Stimulated activated CD4-positive, alpha-beta T cell treated with anti-CD3 and anti-CD28 coated beads, Interleukin-15, amount 100 ng/mL, for 1 hour (primary cell): ENCODE results near the gene LACC1.

Experiments used
- DNase-seq, 2 donors: peaks; one replicate each; pipeline ENCODE4 v3.0.0-alpha.2; 2020; ENCODE audit warnings: low read depth in 1 of 2, low spot score in 1 of 2

Gene LACC1

DNA sequence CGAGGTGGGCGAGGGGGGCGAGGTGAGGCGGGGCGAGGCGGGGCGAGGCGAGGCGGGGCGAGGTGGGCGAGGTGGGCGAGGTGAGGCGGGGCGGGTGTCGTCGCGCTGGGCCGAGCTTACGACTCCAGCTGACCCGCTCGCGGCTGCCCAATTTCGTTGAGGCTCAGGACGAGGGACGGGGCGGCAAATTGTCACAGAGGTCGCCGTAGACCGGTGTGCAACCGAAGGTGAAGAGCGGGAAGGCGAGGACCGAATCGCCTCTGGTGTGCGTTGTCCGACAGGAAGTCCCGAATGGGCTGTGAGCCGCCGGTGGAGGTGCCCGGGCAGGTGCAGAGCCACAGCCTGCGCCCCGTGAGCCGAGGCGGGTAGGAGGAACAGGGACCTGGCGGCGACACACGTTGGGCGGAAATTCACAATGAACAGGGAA, at the start of gene LACC1:
Gene LACC1 (plus strand): TSS at position 150 of the 427 bp plus-strand sequence. CDS start 1,082 bp downstream, outside the sequence.
- no peak for DNase-seq

DNA sequence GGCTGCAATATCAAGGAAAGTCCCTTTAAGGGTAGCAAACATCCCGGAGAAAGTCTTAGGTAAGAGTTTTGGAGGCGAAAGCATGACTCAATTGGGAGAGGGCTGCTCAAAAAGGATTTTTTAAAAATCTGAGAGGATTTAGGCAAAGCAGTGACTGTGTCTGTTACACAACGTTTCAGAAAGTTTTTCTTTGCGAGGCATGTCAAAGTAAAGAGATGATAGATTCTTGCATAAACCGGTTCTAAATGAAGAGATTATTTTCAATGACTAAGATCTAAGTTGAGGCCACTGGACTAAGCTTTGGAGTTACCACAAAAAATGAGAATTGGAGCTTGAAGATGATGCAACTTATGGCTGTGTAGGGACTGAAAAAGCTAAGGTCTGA, 49.2 kb upstream of the LACC1 start:
- DNase-seq: no peak

DNA sequence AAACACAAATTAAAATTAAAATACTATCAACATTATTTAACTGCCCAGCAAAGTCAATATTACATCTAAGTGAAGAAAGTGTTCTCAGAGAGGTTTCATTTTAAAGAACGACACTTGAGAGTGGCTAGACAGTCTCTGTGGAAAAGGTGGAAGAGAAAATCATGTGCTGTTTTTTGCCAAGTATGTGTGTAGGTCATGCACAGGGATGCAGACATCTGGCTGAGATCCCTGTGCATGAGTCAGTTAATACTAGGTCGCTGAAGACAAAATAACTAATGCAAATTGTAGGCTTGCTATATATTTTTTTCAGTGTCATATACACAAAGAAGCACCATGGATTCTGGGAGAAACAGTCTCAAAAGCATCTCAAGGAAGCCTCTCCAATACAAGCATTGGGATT, 48.6 kb upstream of the LACC1 start:
- no peak for DNase-seq

DNA sequence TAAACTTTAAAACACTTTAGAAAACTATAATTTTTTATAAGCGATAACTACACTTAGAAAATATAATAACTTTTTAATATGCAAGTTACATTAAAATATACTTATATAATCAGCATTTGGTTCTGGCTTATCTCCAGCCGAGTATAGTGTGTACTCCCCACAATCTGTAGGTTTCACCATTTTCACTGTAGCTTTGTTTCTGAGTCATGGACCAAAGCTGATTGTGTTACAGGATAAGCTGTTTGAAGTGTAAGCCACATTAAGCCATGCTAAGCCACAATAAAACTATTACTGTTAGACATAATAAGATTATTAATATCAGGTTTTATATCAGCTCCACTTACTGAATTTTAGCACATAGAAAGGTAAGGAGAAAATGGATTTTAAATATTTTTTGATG, 44.0 kb upstream of the LACC1 start:
- no peak for DNase-seq

DNA sequence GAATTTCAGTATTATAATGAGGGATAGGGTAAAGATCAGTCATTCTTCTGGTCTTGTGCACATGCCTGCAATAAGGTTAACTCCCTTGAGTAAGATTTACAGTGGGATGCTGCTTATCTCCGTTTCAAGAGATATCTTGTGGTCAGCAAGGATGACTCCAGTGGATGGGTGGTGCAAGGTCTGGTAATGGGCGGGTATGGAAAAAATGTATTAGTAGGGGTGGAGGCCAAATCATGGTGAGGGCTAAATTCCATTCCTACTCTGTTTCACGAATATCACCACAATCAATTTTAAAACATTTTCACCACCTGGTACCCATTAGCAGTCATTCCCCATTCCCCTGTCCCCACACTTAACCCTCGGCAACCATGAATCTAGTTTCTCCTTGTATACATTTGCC, 40.8 kb upstream of the LACC1 start:
- DNase-seq: no peak

DNA sequence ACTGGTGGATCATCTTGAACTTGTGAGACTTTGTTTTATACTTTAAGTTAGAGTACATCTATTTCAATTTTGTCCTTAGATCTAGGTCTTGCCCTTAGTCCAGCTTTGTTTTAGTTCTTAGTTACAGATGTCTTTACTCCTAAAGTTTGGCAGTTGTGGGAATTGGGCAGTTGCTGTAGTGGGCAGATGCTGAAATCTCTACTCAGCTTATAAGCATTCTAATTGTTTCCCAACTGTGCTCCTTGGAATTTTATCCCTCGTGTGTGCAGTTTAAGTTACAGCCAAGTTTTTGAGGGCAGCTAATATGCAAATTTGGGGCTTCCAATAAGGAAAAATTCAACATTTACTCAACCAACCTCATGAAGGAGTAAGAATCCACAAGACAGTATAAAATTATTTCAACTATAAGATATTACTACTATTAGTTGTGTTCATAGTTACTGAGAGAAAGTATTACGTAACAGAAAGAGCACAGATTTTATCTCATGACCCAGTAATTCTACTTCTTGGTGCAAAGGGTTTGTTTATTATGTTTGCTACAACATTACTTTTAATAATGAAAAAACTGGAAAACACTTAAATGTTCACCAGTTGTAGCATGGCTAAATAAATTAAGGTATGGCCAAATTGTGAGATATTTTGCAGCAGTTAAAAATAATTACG, 33.1 kb upstream of the LACC1 start:
- DNase-seq: no peak

DNA sequence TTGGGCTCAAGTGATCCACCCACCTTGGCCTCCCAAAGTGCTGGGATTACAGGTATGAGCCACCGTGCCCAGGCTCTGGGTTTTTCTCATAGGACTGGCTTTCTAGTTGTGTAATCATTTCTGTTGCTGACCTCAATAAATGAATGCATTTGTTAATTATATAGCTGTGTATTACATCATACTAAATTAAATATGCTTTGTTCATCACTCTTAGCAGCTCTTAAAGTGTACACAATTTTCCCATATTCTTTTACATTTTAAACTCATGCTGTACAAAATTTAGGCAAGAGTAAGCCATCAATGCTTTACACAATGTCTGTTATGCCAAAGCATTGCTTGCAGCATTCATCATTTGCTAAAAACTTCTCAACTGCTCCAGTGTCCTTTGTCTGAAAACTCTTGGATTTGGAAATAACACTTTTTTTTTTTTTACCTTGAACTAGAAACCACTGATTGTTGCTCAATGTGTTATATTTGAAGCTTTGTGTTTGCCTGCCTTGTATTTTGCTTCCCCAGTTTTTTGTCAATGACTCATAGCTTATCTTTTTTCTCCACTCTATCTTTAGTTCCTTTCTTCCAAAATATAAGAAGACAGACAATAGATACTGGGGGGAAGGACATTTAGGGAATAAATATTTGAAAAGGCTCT, 31.6 kb upstream of the LACC1 start:
- no peak for DNase-seq

DNA sequence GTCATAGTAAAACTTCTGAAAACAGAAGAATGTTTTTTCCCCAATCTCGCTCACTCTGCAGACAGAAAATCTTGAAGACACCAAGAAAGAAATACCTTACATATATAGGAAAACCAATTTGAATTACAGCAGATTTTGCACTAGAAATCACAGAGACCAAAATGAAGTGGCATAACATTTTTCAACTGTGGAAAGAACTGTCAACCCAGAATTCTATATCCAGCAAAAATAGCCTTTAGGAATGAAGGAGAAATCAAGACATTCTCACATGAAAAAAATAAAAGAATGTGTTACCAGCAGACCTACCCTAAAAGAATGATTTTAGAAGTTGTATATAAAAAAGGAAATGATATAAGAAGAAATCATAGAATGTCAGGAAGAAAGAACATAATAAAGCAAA, 28.8 kb upstream of the LACC1 start:
- DNase-seq: no peak

DNA sequence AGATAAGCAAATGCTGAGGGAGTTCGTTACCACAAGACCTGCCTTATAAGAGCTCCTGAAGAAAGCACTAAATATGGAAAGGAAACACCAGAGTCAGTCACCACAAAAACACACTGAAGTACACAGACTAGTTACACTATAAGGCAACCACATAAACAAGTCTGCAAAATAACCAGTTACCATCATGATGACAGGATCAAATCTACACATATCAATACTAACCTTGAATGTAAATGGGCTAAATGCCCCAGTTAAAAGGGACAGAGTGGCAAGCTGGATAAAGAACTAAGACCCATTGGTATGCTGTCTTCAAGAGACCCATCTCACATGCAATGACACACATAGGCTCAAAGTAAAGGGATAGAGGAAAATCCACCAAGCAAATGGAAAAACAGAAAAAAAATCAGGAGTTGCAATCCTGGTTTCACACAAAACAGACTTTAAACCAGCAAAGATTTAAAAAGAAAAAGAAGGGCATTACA, 26.7 kb upstream of the LACC1 start:
- DNase-seq: no peak

DNA sequence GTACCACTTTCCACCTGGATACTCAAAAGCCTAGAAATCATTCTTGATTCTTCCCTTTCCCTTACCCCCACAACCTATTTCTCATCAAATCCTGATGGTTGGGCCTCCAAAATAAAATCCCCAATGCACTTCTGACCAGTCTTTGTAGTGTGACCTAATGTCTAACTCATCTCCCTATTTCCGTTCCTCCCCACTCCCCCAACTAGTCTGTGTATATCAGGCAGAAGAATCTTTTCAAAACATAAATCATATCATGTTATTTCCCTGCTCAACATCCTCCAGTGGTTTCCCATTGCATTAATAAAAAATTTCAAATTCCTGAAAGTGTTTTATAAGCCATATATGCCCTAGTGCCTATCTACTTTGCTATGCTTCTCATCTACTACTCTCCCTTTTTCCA, 17.8 kb upstream of the LACC1 start:
- DNase-seq: no peak

DNA sequence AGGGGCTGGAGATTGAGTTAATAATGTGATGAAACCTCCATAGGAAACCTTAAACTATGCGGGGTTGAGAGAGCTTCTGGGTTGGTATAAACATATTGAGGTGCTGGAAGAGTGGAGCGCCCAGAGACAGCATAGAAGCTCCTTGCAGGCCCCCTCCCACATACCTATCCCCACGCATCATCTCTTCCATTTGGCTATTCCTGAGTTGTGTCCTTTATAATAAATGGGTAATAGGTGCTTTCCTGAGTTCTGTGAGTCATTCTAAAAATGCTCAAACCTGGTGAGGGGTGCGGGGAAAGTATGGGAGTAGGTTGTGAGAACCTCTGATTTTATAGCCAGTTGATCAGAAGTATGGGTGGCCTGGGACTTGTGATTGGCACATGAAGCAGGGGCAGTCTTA, 14.8 kb upstream of the LACC1 start:
- DNase-seq: no peak

DNA sequence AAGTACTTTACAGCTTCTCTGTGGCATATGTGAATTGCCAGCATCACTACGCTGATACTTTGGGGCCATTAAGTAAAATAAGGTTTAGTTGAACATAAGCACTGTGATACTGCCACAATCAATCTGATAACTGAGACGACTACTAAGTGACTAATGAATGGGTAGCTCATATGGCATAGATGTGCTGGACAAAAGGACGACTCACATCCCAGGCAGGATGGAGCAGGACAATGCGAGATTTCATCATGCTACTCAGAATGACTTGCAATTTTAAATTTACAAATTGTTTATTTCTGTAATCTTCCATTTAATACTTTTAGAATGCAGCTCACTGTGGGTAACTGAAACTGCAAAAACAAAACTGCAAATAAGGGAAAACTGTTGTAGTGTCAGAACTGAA, 13.8 kb upstream of the LACC1 start:
- no peak for DNase-seq

DNA sequence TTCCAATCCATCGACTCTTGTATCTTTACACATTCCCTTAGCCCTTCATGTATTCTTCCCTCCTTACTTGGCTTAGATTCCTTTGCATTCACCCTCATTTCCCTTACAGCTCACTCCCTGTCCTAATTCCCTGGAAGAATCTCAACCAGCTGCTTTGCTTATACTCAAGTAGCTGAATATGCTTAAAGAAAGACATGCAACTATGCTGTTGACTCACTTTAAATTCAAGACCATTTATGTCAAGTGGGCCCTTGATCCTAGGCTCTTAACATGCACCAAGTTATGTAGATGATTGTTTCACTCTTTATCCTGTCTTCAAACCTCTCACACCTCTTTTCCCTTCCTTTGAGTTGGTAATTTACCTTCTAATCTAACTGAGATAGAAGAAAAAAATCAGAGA, 7.5 kb upstream of the LACC1 start:
- DNase-seq: no peak

DNA sequence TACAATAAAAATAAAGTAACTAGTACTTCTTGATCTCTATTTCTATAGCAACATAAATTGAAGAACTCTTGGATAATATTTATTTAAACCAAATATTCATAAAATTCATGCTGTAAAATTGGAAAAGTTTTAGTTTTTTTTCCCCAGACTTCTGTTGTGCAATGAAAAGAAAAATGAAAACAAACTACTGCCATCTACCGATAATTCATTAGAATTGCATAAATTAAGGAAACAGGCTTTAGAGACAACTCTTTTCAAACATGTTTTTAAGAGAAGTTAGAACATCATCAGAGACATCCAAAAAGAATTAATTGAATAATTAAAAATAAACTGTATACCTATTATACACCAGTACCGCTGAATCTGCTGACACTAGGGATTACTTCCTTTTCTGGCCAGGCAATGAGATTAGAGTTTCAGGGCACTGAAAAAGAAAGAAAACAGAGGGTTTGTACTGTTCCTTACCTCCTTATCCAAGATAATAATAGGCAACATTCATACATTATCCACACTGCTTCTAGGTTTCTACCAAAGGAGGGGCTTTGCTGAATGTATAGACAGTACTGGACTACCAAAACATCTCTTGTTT, 5.1 kb upstream of the LACC1 start:
- no peak for DNase-seq

DNA sequence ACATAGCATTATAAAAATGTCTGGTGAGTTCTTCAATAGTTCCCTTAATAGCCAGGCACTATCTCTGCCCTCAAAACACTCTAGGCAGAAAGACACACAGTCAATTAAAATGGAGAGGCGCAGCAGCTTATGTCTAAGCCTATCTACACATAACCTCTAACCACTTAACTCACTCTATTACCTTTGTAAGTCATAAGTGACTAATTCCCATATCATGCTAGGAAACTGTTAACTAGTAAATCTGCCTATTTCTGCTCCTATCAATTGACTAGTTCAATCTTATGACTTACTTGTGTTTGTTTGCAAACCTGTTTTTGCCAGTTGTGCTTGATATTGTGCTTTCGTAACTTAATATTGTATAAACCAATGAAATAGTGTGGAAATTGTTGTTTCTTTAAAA, 3.3 kb upstream of the LACC1 start:
- no peak for DNase-seq

DNA sequence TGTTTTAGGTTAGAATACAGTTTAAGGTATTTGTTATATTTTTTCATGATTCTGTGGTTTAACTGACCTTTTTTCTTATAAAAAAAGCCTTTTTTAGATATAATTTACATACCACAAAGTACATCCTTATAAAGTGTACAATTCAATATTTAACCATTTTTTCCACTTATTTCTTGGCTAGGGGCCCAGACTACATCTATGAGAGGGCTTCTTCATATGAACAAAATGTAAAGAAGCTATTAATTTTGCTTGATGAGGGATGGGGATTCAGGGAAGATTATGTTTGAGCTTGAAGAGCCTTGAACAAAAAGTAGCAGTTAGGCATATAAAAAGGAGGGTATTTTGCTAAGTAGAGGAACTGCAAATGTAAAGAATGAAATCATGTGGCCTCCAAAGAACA, 2.4 kb upstream of the LACC1 start:
- DNase-seq: no peak

DNA sequence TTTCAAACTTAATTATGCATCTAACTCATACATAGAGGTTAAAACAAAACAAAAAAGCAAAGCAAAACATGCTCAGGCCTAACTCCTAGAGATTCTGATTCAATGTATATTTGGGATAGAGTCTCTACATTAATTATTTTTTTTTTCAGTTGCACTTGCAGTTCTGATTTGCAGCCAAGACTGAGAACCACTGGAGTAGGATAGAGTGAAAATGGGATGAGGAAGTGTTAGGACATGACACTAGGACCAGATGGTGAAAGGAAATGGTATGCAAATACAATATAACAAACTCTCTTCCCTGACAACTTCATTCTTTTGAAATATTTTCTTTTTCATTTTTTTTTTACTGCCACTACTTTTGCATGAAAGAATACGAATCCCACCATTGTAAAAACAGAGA, 1.9 kb upstream of the LACC1 start:
- no peak for DNase-seq

DNA sequence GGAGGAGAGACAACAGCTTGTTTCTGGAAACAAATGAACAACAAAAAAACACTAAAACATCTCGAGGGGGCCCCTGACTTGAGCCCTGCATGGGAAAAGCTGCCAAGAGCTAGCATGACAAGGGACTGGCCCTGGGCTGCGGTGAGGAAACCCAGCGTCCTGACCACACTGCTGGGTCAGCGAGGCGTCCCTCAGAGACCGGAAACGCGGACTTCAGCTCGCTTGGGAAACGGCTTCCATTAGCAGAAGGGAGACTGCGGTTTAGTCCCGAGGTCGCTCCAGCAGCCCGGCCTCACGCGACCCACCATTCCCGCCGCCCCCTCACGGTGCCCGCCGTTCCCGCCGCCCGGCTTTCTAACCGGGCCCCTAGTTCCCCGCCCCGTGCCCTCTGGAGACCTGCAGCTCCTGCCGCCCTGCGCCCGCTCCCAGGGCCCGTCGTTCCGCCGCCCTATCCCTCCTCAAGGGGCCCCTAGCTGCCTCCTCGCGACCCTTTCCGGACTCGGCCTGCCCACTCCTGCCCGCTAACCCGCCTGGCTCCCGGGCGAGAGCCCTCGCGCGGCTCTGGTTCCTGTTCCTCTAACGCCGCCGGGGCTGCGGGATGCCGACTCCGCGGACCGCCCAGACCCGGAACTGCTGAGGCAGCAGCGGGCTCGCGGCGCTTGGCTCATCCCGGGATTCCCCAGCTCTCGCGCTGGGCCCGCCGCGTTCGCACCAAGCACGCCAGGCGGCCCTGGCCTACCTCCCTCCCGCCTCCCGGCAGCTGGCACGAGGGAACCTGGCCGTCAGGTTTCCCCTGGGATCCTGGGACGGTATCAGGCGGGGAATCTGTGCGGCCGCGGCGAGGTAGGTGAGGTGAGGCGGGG, 581 bp upstream of the LACC1 start, which contains the start of gene CCDC122:
Gene CCDC122 (minus strand): TSS at position 849 of the 863 bp plus-strand sequence. CDS start 10,364 bp downstream, outside the sequence.
- DNase-seq: peak; percentile 46 to 74

DNA sequence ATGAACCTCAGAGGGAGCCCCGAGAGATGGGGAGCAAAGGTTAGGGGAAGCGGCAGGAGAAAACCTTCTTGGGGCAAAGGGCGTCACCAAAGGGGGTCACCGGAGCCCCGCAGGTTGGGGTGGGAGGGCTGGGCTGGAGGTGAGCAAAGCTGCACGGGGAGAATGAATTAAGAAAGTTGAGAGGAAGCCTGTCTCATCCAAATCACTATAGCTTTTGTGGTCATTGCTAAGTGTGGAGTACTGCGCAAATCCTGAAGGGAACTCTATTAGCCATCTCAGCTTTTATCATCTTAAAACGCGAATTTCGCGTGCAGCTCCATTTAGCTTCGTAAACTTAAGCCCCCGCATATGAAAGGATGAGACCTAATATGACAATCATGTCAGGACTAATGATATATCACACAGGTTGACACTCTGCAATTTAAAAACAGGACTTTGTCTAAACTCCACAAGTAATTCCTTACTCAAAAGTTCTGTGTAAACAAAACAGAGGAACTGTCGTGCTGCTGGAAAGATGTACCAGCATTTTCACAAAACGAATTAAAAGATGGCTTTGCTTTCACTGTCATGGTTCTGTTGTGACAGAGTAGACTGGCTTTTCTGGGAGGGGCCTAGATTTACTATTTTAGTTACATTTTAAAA, 631 bp downstream of the LACC1 start:
- DNase-seq: no peak

DNA sequence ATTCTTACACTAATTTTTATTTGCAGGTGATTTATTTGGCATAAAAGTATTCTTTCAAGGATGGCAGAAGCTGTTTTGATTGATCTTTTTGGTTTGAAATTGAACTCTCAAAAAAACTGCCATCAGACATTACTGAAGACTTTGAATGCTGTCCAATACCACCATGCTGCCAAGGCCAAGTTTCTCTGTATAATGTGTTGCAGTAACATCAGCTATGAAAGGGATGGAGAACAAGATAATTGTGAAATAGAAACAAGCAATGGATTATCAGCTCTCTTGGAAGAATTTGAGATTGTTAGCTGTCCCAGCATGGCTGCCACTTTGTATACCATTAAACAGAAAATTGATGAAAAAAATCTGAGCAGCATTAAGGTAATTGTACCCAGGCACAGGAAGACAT, 1.2 kb downstream of the LACC1 start:
- no peak for DNase-seq

DNA sequence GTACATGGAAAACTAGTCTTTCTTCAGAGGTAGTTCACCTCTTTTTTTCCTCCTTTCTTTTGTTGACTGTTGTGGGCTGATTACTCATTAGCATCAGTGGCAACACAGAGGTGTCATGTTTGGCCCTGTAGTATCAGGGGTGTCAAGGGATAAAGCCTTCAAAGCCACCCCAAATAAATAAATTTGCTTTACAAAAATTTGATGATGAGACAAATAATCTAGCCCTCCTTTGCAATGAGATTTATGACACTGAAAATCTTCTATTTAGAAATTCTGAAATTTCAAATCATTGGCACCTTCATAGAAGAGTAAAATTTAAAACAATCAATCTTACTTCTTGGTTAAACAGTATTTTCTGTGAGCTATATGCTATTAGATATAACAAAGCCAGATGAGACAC, 1.9 kb downstream of the LACC1 start:
- no peak for DNase-seq
